GM23338 (cell line): Measurements from ENCODE around the gene ZBTB7B. TPM values are rescaled to one million over a fixed set of nuclear protein-coding genes. Genes with fewer than 3 reads are reported as not detected.

Experiments
- ATAC-seq: fragments of 200-7000 bp; cut with Tn5 transposase; 3 replicates; pipeline ENCODE4 v1.9.1; 2020
- DNase-seq: peaks from one replicate; pipeline ENCODE4 v3.0.0-alpha.2; 2015; ENCODE audit warnings: low spot score
- H2AFZ ChIP-seq: fragments of 200-600 bp; sonication (generic); 2 replicates; pipeline ENCODE4 v1.8.0; 2016; ENCODE audit warnings: antibody characterized with exemption, mild to moderate bottlenecking, moderate library complexity
- H3F3A ChIP-seq: fragments of 200-600 bp; sonication (generic); replicated peaks from 2 replicates; pipeline ENCODE4 v1.8.0; 2017; ENCODE audit warnings: antibody characterized with exemption, mixed run types, low read depth
- H3K27ac ChIP-seq: fragments of 200-600 bp; sonication (generic); 2 replicates; pipeline ENCODE4 v1.6.1; 2016; ENCODE audit warnings: low read depth
- H3K27me3 ChIP-seq: fragments of 200-600 bp; sonication (generic); 2 replicates; pipeline ENCODE4 v1.8.0; 2016; ENCODE audit warnings: mild to moderate bottlenecking, mixed run types, moderate library complexity; ENCODE audit not compliant: insufficient read depth
- H3K36me3 ChIP-seq: fragments of 200-600 bp; sonication (generic); 2 replicates; pipeline ENCODE4 v1.8.0; 2016; ENCODE audit warnings: mild to moderate bottlenecking; ENCODE audit not compliant: insufficient read depth
- H3K4me1 ChIP-seq: fragments of 200-600 bp; sonication (generic); 2 replicates; pipeline ENCODE4 v1.8.0; 2016; ENCODE audit warnings: mild to moderate bottlenecking, moderate library complexity; ENCODE audit not compliant: insufficient read depth
- H3K4me2 ChIP-seq: fragments of 200-600 bp; sonication (generic); 2 replicates; pipeline ENCODE4 v1.7.1; 2017; ENCODE audit warnings: mixed run types
- H3K4me3 ChIP-seq: fragments of 200-600 bp; sonication (generic); 2 replicates; pipeline ENCODE4 v1.6.1; 2016; ENCODE audit warnings: mixed run types
- H3K79me2 ChIP-seq: fragments of 200-600 bp; sonication (generic); replicated peaks from 2 replicates; pipeline ENCODE4 v1.8.0; 2017; ENCODE audit warnings: mild to moderate bottlenecking; ENCODE audit not compliant: insufficient read depth
- H3K9me2 ChIP-seq: fragments of 200-600 bp; sonication (generic); 2 replicates; pipeline ENCODE4 v1.8.0; 2017; ENCODE audit not compliant: insufficient read depth
- H4K20me1 ChIP-seq: fragments of 200-600 bp; sonication (generic); replicated peaks from 2 replicates; pipeline ENCODE4 v1.8.0; 2017; ENCODE audit warnings: mild to moderate bottlenecking; ENCODE audit not compliant: insufficient read depth
- H3K27ac Mint-ChIP-seq: 2 replicates; pipeline ENCODE4 v1.8.0; 2020; ENCODE audit warnings: inconsistent platforms, mild to moderate bottlenecking, moderate library complexity, mixed read lengths
- H3K27me3 Mint-ChIP-seq: 3 replicates; pipeline ENCODE4 v1.8.0; 2022; ENCODE audit warnings: low read depth, mild to moderate bottlenecking, moderate library complexity, mixed read lengths, inconsistent platforms; ENCODE audit not compliant: insufficient read depth, poor library complexity
- H3K36me3 Mint-ChIP-seq: 3 replicates; pipeline ENCODE4 v1.8.0; 2021; ENCODE audit warnings: low read depth, mild to moderate bottlenecking, inconsistent platforms, moderate library complexity, mixed read lengths
- H3K4me1 Mint-ChIP-seq: 3 replicates; pipeline ENCODE4 v1.8.0; 2020; ENCODE audit warnings: mild to moderate bottlenecking, inconsistent platforms, mixed read lengths
- H3K4me3 Mint-ChIP-seq: 3 replicates; pipeline ENCODE4 v1.8.0; 2021; ENCODE audit warnings: moderate library complexity, mild to moderate bottlenecking, inconsistent platforms, mixed read lengths
- H3K9me3 Mint-ChIP-seq: 3 replicates; pipeline ENCODE4 v1.8.0; 2020; ENCODE audit warnings: moderate library complexity, mild to moderate bottlenecking, inconsistent platforms, mixed read lengths
- CREB1 ChIP-seq: fragments of 250-450 bp; sonication (Bioruptor Pico); IDR thresholded peaks from 2 replicates; pipeline ENCODE4 v1.5.0; 2020; ENCODE audit warnings: low read depth, mild to moderate bottlenecking, moderate library complexity
- ETS1 ChIP-seq: IDR thresholded peaks from 2 replicates; pipeline ENCODE4 v1.6.1; 2016; ENCODE audit warnings: antibody characterized with exemption
- EZH2 ChIP-seq: fragments of 200-600 bp; sonication (generic); IDR thresholded peaks from one replicate; pipeline ENCODE4 v1.8.0; 2017; ENCODE audit warnings: antibody characterized with exemption, mild to moderate bottlenecking, low read depth; ENCODE audit not compliant: unreplicated experiment
- EZH2phosphoT487 ChIP-seq: fragments of 200-600 bp; sonication (generic); IDR thresholded peaks from one replicate; pipeline ENCODE4 v1.8.1; 2018; ENCODE audit warnings: antibody characterized with exemption; ENCODE audit not compliant: unreplicated experiment
- JUNB ChIP-seq: IDR thresholded peaks from one replicate; pipeline ENCODE4 v1.6.1; 2016; ENCODE audit warnings: antibody characterized with exemption; ENCODE audit not compliant: unreplicated experiment
- NANOG ChIP-seq: IDR thresholded peaks from 2 replicates; pipeline ENCODE4 v1.6.1; 2016; ENCODE audit warnings: antibody characterized with exemption, borderline replicate concordance
- POLR2AphosphoS5 ChIP-seq: IDR thresholded peaks from 2 replicates; pipeline ENCODE4 v1.6.1; 2016; ENCODE audit warnings: antibody characterized with exemption, low read depth
- STAT1 ChIP-seq: IDR thresholded peaks from one replicate; pipeline ENCODE4 v1.6.1; 2016; ENCODE audit warnings: antibody characterized with exemption; ENCODE audit not compliant: unreplicated experiment
- ZNF114 ChIP-seq: fragments of 250-450 bp; sonication (Bioruptor Pico); IDR thresholded peaks from 2 replicates; pipeline ENCODE4 v1.5.0; 2020; ENCODE audit warnings: mild to moderate bottlenecking, moderate library complexity
- ZNF331 ChIP-seq: fragments of 250-450 bp; sonication (Bioruptor Pico); IDR thresholded peaks from 2 replicates; pipeline ENCODE4 v1.5.0; 2020; ENCODE audit warnings: low read depth, mild to moderate bottlenecking, moderate library complexity
- ZNF462 ChIP-seq: fragments of 250-450 bp; sonication (Bioruptor Pico); IDR thresholded peaks from 2 replicates; pipeline ENCODE4 v1.5.0; 2020; ENCODE audit warnings: mild to moderate bottlenecking, moderate library complexity
- polyA plus RNA-seq: library from polyadenylated mRNA; unstranded; fragments of >200 nt; fragmentation: Nextera tagmentation; extraction: Ambion mirVana; gene quantifications from 2 replicates; pipeline ENCODE4 v1.2.1, GENCODE V29; 2016
- total RNA-seq: library from RNA; depleted of rRNA; stranded (reverse); fragments of >200 nt; shearing (Covaris generic); gene quantifications from 2 replicates; pipeline ENCODE4 v1.2.3, GENCODE V29; 2014
- TF ChIP-seq, protein P1 (sequence below), 2 experiments: fragments of 200-600 bp in 1 of 2; sonication (generic) in 1 of 2; conservative IDR thresholded peaks; 2 replicates each; pipeline versions ENCODE4 v1.5.1 to v1.6.1; 2016 to 2017; ENCODE audit warnings: antibody characterized with exemption in 2 of 2, low read depth in 2 of 2, mild to moderate bottlenecking in 2 of 2, moderate library complexity in 1 of 2
- TF ChIP-seq, protein P2 (sequence below): IDR thresholded peaks from one replicate; pipeline ENCODE4 v1.6.1; 2018; ENCODE audit warnings: antibody characterized with exemption; ENCODE audit not compliant: unreplicated experiment

The ZBTB7B gene
- total and polyA plus RNA-seq, 2 experiments from 2014 or later = 3.6 to 32.6 TPM

- Histone ChIP-seq H2AFZ (no peak overlapping the region), H3K4me1 (peaks cover 31% of the 10 kb centered on the region), H3K36me3 (no peaks in the 10 kb centered on the region), H3K27me3 (no peaks in the 10 kb centered on the region), H3K9me2 (no peaks in the 10 kb centered on the region), H3K79me2 (peaks cover 5% of the 10 kb centered on the region), H3F3A (0 out of 2 replicates have a peak, but pooled peaks cover 3% of the 10 kb centered on the region), H3K4me2 (peak overlapping the region; percentile 81), H3K27ac (peak overlapping the region; percentile 94), H4K20me1 (peaks cover 6% of the 10 kb centered on the region; the same call in 1 of the 2 replicates), H3K4me3 (peak overlapping the region; percentile 66)
- H3K27ac Mint-ChIP-seq = peak overlapping the region; percentile 98
- TF ChIP-seq POLR2AphosphoS5 (peak; percentile 71), NANOG (no peak), CREB1 (CRISPR knock-in tag) (peak; percentile 3; the same call in 1 of the 2 replicates), JUNB (no peak), ZNF114 (CRISPR knock-in tag) (no peak), EZH2phosphoT487 (no peak), STAT1 (no peak), ZNF331 (no peak), ETS1 (no peak), ZNF462 (no peak), EZH2 (no peak)
- TF ChIP-seq, protein P1, sequence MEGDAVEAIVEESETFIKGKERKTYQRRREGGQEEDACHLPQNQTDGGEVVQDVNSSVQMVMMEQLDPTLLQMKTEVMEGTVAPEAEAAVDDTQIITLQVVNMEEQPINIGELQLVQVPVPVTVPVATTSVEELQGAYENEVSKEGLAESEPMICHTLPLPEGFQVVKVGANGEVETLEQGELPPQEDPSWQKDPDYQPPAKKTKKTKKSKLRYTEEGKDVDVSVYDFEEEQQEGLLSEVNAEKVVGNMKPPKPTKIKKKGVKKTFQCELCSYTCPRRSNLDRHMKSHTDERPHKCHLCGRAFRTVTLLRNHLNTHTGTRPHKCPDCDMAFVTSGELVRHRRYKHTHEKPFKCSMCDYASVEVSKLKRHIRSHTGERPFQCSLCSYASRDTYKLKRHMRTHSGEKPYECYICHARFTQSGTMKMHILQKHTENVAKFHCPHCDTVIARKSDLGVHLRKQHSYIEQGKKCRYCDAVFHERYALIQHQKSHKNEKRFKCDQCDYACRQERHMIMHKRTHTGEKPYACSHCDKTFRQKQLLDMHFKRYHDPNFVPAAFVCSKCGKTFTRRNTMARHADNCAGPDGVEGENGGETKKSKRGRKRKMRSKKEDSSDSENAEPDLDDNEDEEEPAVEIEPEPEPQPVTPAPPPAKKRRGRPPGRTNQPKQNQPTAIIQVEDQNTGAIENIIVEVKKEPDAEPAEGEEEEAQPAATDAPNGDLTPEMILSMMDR (conservative IDR thresholded peaks at IDR 0.05; ENCODE audit: low read depth in 2 of 2) = peak; percentile 88 to 99
- TF ChIP-seq, protein P2, sequence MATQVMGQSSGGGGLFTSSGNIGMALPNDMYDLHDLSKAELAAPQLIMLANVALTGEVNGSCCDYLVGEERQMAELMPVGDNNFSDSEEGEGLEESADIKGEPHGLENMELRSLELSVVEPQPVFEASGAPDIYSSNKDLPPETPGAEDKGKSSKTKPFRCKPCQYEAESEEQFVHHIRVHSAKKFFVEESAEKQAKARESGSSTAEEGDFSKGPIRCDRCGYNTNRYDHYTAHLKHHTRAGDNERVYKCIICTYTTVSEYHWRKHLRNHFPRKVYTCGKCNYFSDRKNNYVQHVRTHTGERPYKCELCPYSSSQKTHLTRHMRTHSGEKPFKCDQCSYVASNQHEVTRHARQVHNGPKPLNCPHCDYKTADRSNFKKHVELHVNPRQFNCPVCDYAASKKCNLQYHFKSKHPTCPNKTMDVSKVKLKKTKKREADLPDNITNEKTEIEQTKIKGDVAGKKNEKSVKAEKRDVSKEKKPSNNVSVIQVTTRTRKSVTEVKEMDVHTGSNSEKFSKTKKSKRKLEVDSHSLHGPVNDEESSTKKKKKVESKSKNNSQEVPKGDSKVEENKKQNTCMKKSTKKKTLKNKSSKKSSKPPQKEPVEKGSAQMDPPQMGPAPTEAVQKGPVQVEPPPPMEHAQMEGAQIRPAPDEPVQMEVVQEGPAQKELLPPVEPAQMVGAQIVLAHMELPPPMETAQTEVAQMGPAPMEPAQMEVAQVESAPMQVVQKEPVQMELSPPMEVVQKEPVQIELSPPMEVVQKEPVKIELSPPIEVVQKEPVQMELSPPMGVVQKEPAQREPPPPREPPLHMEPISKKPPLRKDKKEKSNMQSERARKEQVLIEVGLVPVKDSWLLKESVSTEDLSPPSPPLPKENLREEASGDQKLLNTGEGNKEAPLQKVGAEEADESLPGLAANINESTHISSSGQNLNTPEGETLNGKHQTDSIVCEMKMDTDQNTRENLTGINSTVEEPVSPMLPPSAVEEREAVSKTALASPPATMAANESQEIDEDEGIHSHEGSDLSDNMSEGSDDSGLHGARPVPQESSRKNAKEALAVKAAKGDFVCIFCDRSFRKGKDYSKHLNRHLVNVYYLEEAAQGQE = no peak
- DNase-seq (peak; percentile 95), ATAC-seq (peak; percentile 87)
- H3K4me3 Mint-ChIP-seq = peak overlapping the region; percentile 68
- H3K36me3 Mint-ChIP-seq = peaks cover 34% of the 10 kb centered on the region
- peaks cover 26% of the 10 kb centered on the region for H3K27me3 Mint-ChIP-seq
- peaks cover 52% of the 10 kb centered on the region for H3K4me1 Mint-ChIP-seq
- H3K9me3 Mint-ChIP-seq = no peaks in the 10 kb centered on the region
Observed at GRCh38 chr1:155017041-155017945, 14.7 kb downstream of the ZBTB7B start.
